HCT116 (cell line): ENCODE data around the gene OS9. TPM values are rescaled to one million over a fixed set of nuclear protein-coding genes. Genes with fewer than 3 reads are reported as not detected.

ENCODE experiments used
- ATAC-seq: fragments of 200-7000 bp; cut with Tn5 transposase; 2 replicates; pipeline ENCODE4 v1.9.1; 2020; ENCODE audit warnings: mild to moderate bottlenecking, moderate library complexity
- BruUV-seq: library from RNA; stranded (reverse); fragments of 400-500 nt; replicated peaks from 2 replicates; lab custom pipeline; 2021; lab: Mats Ljungman, UMichigan
- CTCF ChIA-PET: fragments of 300-600 bp; sonication (Branson Sonifier 250); formaldehyde crosslinking; loops from one replicate; lab custom pipeline; 2021; ENCODE audit warnings: antibody characterized with exemption; lab: Charles Lee
- POLR2A ChIA-PET: fragments of 300-600, 350-600 bp; sonication (Branson Sonifier 250); formaldehyde crosslinking; loops from one replicate; lab custom pipeline; 2021; ENCODE audit warnings: antibody characterized with exemption; lab: Charles Lee
- RAD21 ChIA-PET, 2 experiments: fragments of 300-600 bp; sonication (Branson Sonifier 250); formaldehyde crosslinking; loops; one replicate each; lab custom pipeline; 2023; ENCODE audit warnings: low total read pairs in 2 of 2; ENCODE audit not compliant: uncharacterized antibody in 2 of 2, unreplicated experiment in 2 of 2, low non-redundant PET in 1 of 2; lab: Charles Lee
- DNase-seq: peaks from one replicate; pipeline ENCODE4 v3.0.0-alpha.2; 2010; ENCODE audit warnings: low read depth, low spot score
- H2AFZ ChIP-seq: fragments of 200-600 bp; shearing (Covaris generic), sonication (generic); 2 replicates; pipeline ENCODE4 v1.6.1; 2017; ENCODE audit warnings: low read depth, mixed run types, mixed read lengths, antibody characterized with exemption, low read length; ENCODE audit not compliant: poor library complexity, severe bottlenecking
- H3K27ac ChIP-seq: 2 replicates; pipeline ENCODE4 v1.5.1; 2012; ENCODE audit warnings: low read depth, low read length
- H3K27me3 ChIP-seq: fragments of 200-600 bp; sonication (generic); 2 replicates; pipeline ENCODE4 v1.6.1; 2016; ENCODE audit warnings: mixed run types, low read length, mixed read lengths; ENCODE audit not compliant: insufficient read depth
- H3K36me3 ChIP-seq, 2 experiments: fragments of 200-500 bp in 1 of 2; fragments of 200-600 bp in 1 of 2; sonication (Bioruptor generic) in 1 of 2; sonication (generic) in 1 of 2; 2 replicates each; pipeline versions ENCODE4 v1.5.1 to v1.6.1; 2014 to 2016; ENCODE audit warnings: low read length in 2 of 2, inconsistent platforms in 1 of 2, mixed read lengths in 1 of 2, mixed run types in 1 of 2; ENCODE audit not compliant: insufficient read depth in 2 of 2, control insufficient read depth in 1 of 2
- H3K4me1 ChIP-seq, 2 experiments: fragments of 200-600 bp in 1 of 2; sonication (generic) in 1 of 2; 2 replicates each; pipeline versions ENCODE4 v1.5.1 to v1.6.1; 2012 to 2017; ENCODE audit warnings: low read length in 2 of 2, inconsistent platforms in 1 of 2, mild to moderate bottlenecking in 1 of 2, mixed read lengths in 1 of 2, mixed run types in 1 of 2, moderate library complexity in 1 of 2; ENCODE audit not compliant: insufficient read depth in 2 of 2, control insufficient read depth in 1 of 2
- H3K4me2 ChIP-seq: fragments of 200-600 bp; sonication (generic); 2 replicates; pipeline ENCODE4 v1.6.1; 2017; ENCODE audit warnings: mixed run types, low read length, mixed read lengths
- H3K4me3 ChIP-seq, 2 experiments: fragments of 200-600 bp in 1 of 2; sonication (generic) in 1 of 2; replicated peaks in 1 of 2; 2 replicates each; pipeline ENCODE4 v1.5.1; 2011 to 2016; ENCODE audit warnings: low read length in 2 of 2, control low read depth in 1 of 2, low read depth in 1 of 2, mild to moderate bottlenecking in 1 of 2, mixed read lengths in 1 of 2, mixed run types in 1 of 2
- H3K79me2 ChIP-seq: fragments of 200-600 bp; sonication (generic); 2 replicates; pipeline ENCODE4 v1.6.1; 2017; ENCODE audit warnings: mild to moderate bottlenecking, mixed run types, low read length, moderate library complexity, mixed read lengths; ENCODE audit not compliant: insufficient read depth
- H3K9ac ChIP-seq: fragments of 200-600 bp; sonication (generic); 2 replicates; pipeline ENCODE4 v1.6.1; 2016; ENCODE audit warnings: low read length, mixed read lengths
- H3K9me2 ChIP-seq: fragments of 200-600 bp; sonication (generic), shearing (Covaris generic); 2 replicates; pipeline ENCODE4 v1.6.1; 2017; ENCODE audit warnings: mixed run types, mild to moderate bottlenecking, moderate library complexity; ENCODE audit not compliant: insufficient read depth
- H3K9me3 ChIP-seq, 2 experiments: fragments of 200-500 bp in 1 of 2; fragments of 200-600 bp in 1 of 2; sonication (Bioruptor generic) in 1 of 2; sonication (generic) in 1 of 2; 2 replicates each; pipeline ENCODE4 v1.6.1; 2014 to 2017; ENCODE audit warnings: low read length in 2 of 2, mixed read lengths in 2 of 2, inconsistent platforms in 1 of 2, low read depth in 1 of 2, mild to moderate bottlenecking in 1 of 2, mixed run types in 1 of 2, moderate library complexity in 1 of 2; ENCODE audit not compliant: control insufficient read depth in 1 of 2, insufficient read depth in 1 of 2
- H4K20me1 ChIP-seq: fragments of 200-600 bp; sonication (generic), shearing (Covaris generic); 2 replicates; pipeline ENCODE4 v1.6.1; 2017; ENCODE audit warnings: mixed run types, mild to moderate bottlenecking, moderate library complexity; ENCODE audit not compliant: insufficient read depth
- CBX3 ChIP-seq: IDR thresholded peaks from 2 replicates; pipeline ENCODE4 v1.6.1; 2012; ENCODE audit warnings: low read depth
- CEBPB ChIP-seq: IDR thresholded peaks from 2 replicates; pipeline ENCODE4 v1.6.1; 2012; ENCODE audit warnings: low read depth
- ELF1 ChIP-seq: IDR thresholded peaks from 2 replicates; pipeline ENCODE4 v1.6.1; 2012; ENCODE audit warnings: low read depth, borderline replicate concordance
- EZH2phosphoT487 ChIP-seq: fragments of 200-600 bp; IDR thresholded peaks from 2 replicates; pipeline ENCODE4 v1.6.1; 2018; ENCODE audit warnings: antibody characterized with exemption, borderline replicate concordance
- JUND ChIP-seq: IDR thresholded peaks from 2 replicates; pipeline ENCODE4 v1.6.1; 2012
- POLR2A ChIP-seq: IDR thresholded peaks from 2 replicates; pipeline ENCODE4 v1.7.0; 2011; ENCODE audit warnings: borderline replicate concordance; ENCODE audit not compliant: insufficient read depth, insufficient read length; ENCODE audit errors: extremely low read depth
- SIN3A ChIP-seq: IDR thresholded peaks from 2 replicates; pipeline ENCODE4 v1.6.1; 2012; ENCODE audit warnings: low read depth
- YY1 ChIP-seq: IDR thresholded peaks from 2 replicates; pipeline ENCODE4 v1.6.1; 2011; ENCODE audit warnings: low read length, low read depth, moderate library complexity, mild to moderate bottlenecking; ENCODE audit not compliant: insufficient replicate concordance; ENCODE audit errors: extremely low read depth
- ZFX ChIP-seq: fragments of 450-650 bp; IDR thresholded peaks from 2 replicates; pipeline ENCODE4 v1.6.1; 2017
- intact Hi-C: fragments of 100-400 bp; cut with micrococcal nuclease; formaldehyde crosslinking; loops from 2 replicates; pipeline ENCODE4 v1.10.0; 2022
- total RNA-seq: library from RNA; stranded (reverse); gene quantifications from one replicate; pipeline ENCODE4 v1.2.1, GENCODE V29; 2021; ENCODE audit not compliant: unreplicated experiment
- TF ChIP-seq, protein P1 (sequence below): IDR thresholded peaks from 2 replicates; pipeline ENCODE4 v1.6.1; 2012
- TF ChIP-seq, protein P2 (sequence below): IDR thresholded peaks from 2 replicates; pipeline ENCODE4 v1.6.1; 2011; ENCODE audit warnings: mild to moderate bottlenecking, low read length, moderate library complexity; ENCODE audit not compliant: insufficient replicate concordance; ENCODE audit errors: extremely low read depth
- TF ChIP-seq, protein P3 (sequence below): IDR thresholded peaks from 2 replicates; pipeline ENCODE4 v1.6.1; 2012; ENCODE audit warnings: low read depth
- TF ChIP-seq, protein P4 (sequence below): IDR thresholded peaks from 2 replicates; pipeline ENCODE4 v1.6.1; 2012

OS9 gene
- total RNA-seq, 1 experiment from 2014 or later = 98.4 TPM

DNA sequence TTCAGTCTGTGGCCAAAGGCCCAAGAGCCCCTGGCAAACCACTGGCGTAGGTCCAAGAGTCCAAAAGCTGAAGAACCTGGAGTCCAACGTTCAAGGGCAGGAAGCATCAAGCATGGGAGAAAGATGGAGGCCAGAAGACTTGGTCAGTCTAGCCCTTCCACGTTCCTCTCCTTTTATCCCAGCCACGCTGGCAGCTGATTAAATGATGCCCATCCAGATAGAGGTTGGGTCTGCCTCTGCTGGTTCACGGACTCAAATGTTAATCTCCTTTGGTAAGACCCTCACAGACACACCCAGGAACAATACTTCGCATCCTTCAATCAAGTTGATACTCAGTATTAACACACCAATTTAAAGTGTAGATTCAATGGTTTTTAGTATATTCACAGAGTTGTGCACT, 21.1 kb upstream of the OS9 start:
- BruUV-seq = no TSS peak
- ChIA-PET RAD21 (no interaction called here), POLR2A (no interaction called here), CTCF (no interaction called here)
- no peaks in the 10 kb centered on the region for H3K4me1 ChIP-seq
- no peak for DNase-seq
- no peak overlapping the region for H3K9ac ChIP-seq
- H3K9me3 ChIP-seq = no peaks in the 10 kb centered on the region
- no peak for TF ChIP-seq CEBPB
- TF ChIP-seq EZH2phosphoT487 = no peak
- no peak for ATAC-seq
- H3K27ac ChIP-seq = no peak overlapping the region
- H3K79me2 ChIP-seq = no peaks in the 10 kb centered on the region
- intact Hi-C loops = no loop called here
- no peaks in the 10 kb centered on the region for H3K27me3 ChIP-seq
- H3K9me2 ChIP-seq = no peaks in the 10 kb centered on the region
- H3K36me3 ChIP-seq = no peaks in the 10 kb centered on the region
- H3K4me2 ChIP-seq = no peak overlapping the region
- H4K20me1 ChIP-seq = no peaks in the 10 kb centered on the region
- no peak overlapping the region for H3K4me3 ChIP-seq
- H2AFZ ChIP-seq = no peak overlapping the region

DNA sequence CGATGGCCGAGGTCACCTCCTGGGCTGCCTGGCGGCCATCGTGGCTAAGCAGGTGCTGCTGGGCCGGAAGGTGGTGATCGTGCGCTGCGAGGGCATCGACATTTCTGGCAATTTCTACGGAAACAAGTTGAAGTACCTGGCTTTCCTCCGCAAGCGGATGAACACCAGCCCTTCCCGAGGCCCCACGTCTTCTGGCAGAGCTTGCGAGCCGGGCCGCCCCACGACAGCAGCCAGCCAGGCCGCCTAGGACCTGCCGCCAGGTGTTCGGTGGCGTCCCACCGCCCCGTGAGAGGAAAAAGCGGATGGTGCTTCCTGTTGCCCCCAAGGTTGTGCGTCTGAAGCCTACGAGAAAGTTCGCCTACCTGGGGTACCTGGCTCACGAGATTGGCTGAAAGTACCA, 19.2 kb upstream of the OS9 start:
- BruUV-seq = no TSS peak
- Histone ChIP-seq H3K4me1 (no peaks in the 10 kb centered on the region), H3K27ac (no peak overlapping the region), H2AFZ (no peak overlapping the region), H3K36me3 (no peaks in the 10 kb centered on the region), H3K9ac (no peak overlapping the region), H3K9me3 (no peaks in the 10 kb centered on the region), H3K4me3 (no peak overlapping the region), H3K79me2 (no peaks in the 10 kb centered on the region), H3K9me2 (no peaks in the 10 kb centered on the region), H3K27me3 (no peaks in the 10 kb centered on the region), H4K20me1 (no peaks in the 10 kb centered on the region), H3K4me2 (no peak overlapping the region)
- CTCF ChIA-PET = no interaction called here
- POLR2A ChIA-PET = no interaction called here
- intact Hi-C loops = no loop called here
- ATAC-seq = no peak
- no peak for DNase-seq
- RAD21 ChIA-PET = no interaction called here
- TF ChIP-seq CBX3 (no peak), ZFX (no peak), ELF1 (no peak), YY1 (no peak), EZH2phosphoT487 (no peak), POLR2A (no peak), JUND (no peak), SIN3A (no peak)
- TF ChIP-seq, protein P1, sequence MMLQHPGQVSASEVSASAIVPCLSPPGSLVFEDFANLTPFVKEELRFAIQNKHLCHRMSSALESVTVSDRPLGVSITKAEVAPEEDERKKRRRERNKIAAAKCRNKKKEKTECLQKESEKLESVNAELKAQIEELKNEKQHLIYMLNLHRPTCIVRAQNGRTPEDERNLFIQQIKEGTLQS = no peak
- TF ChIP-seq, protein P2, sequence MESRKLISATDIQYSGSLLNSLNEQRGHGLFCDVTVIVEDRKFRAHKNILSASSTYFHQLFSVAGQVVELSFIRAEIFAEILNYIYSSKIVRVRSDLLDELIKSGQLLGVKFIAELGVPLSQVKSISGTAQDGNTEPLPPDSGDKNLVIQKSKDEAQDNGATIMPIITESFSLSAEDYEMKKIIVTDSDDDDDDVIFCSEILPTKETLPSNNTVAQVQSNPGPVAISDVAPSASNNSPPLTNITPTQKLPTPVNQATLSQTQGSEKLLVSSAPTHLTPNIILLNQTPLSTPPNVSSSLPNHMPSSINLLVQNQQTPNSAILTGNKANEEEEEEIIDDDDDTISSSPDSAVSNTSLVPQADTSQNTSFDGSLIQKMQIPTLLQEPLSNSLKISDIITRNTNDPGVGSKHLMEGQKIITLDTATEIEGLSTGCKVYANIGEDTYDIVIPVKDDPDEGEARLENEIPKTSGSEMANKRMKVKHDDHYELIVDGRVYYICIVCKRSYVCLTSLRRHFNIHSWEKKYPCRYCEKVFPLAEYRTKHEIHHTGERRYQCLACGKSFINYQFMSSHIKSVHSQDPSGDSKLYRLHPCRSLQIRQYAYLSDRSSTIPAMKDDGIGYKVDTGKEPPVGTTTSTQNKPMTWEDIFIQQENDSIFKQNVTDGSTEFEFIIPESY = no peak
- TF ChIP-seq, protein P3, sequence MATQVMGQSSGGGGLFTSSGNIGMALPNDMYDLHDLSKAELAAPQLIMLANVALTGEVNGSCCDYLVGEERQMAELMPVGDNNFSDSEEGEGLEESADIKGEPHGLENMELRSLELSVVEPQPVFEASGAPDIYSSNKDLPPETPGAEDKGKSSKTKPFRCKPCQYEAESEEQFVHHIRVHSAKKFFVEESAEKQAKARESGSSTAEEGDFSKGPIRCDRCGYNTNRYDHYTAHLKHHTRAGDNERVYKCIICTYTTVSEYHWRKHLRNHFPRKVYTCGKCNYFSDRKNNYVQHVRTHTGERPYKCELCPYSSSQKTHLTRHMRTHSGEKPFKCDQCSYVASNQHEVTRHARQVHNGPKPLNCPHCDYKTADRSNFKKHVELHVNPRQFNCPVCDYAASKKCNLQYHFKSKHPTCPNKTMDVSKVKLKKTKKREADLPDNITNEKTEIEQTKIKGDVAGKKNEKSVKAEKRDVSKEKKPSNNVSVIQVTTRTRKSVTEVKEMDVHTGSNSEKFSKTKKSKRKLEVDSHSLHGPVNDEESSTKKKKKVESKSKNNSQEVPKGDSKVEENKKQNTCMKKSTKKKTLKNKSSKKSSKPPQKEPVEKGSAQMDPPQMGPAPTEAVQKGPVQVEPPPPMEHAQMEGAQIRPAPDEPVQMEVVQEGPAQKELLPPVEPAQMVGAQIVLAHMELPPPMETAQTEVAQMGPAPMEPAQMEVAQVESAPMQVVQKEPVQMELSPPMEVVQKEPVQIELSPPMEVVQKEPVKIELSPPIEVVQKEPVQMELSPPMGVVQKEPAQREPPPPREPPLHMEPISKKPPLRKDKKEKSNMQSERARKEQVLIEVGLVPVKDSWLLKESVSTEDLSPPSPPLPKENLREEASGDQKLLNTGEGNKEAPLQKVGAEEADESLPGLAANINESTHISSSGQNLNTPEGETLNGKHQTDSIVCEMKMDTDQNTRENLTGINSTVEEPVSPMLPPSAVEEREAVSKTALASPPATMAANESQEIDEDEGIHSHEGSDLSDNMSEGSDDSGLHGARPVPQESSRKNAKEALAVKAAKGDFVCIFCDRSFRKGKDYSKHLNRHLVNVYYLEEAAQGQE = no peak
- TF ChIP-seq, protein P4, sequence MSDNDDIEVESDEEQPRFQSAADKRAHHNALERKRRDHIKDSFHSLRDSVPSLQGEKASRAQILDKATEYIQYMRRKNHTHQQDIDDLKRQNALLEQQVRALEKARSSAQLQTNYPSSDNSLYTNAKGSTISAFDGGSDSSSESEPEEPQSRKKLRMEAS = no peak
